ENCODE measurements around the gene ZBTB20.

- TF ChIP-seq PBX3 (IDR thresholded peaks at IDR 0.05; ENCODE audit: insufficient replicate concordance, low read depth, low read length) (no peak), CTCF (IDR thresholded peaks at IDR 0.05 in 2 of 3, conservative IDR thresholded peaks at IDR 0.05 in 1 of 3; ENCODE audit: control insufficient read depth in 2 of 3, extremely low read depth in 1 of 3, insufficient read depth in 1 of 3, low read depth in 3 of 3, low read length in 3 of 3) (no peak), ZNF217 (IDR thresholded peaks at IDR 0.05) (no peak), NR2F1 (conservative IDR thresholded peaks at IDR 0.05) (no peak), KDM1A (IDR thresholded peaks at IDR 0.05; ENCODE audit: borderline replicate concordance) (no peak), BCLAF1 (IDR thresholded peaks at IDR 0.05) (no peak), POLR2A (IDR thresholded peaks at IDR 0.05; ENCODE audit: low read depth, low read length) (no peak), RCOR1 (conservative IDR thresholded peaks at IDR 0.05; ENCODE audit: low read depth, low read length) (no peak), LARP7 (IDR thresholded peaks at IDR 0.05) (no peak), HDGF (IDR thresholded peaks at IDR 0.05) (no peak), ATF2 (IDR thresholded peaks at IDR 0.05; ENCODE audit: low read length) (no peak)
These were observed 242.5 kb downstream of the ZBTB20 start for GRCh38 chr3:114904633-114905032.
